ENCODE results near the gene RYR1. TPM values are rescaled to one million over a fixed set of nuclear protein-coding genes. Genes with fewer than 3 reads are reported as not detected.

The RYR1 gene
- total RNA-seq, 2 donors from 2014 or later = 0.84 to 3.3 TPM

GRCh38 chr19:38554676-38555141 lies 121.2 kb downstream of the RYR1 start:
- no peak overlapping the region for H3K27ac Mint-ChIP-seq
- no peaks in the 10 kb centered on the region for H3K27me3 Mint-ChIP-seq (ENCODE audit: insufficient read depth)
- no peak overlapping the region for H3K9ac ChIP-seq (ENCODE audit: extremely low read depth, low read length, poor library complexity, severe bottlenecking)
- no peak overlapping the region for H3K27ac ChIP-seq (ENCODE audit: low read depth, low read length)
- H3K36me3 ChIP-seq (ENCODE audit: control insufficient read depth, insufficient read depth, low read length) = no peaks in the 10 kb centered on the region
- no peak overlapping the region for H3K4me3 ChIP-seq (ENCODE audit: low read length)
- H3K27me3 ChIP-seq (ENCODE audit: control insufficient read depth, insufficient read depth, low read length, poor library complexity, severe bottlenecking) = no peaks in the 10 kb centered on the region
- TF ChIP-seq CTCF (conservative IDR thresholded peaks at IDR 0.05) = no peak
- no peaks in the 10 kb centered on the region for H3K4me1 Mint-ChIP-seq
- H3K36me3 Mint-ChIP-seq (ENCODE audit: low read depth) = no peaks in the 10 kb centered on the region
- 100% methylated on average over 3 of the region's 3 CpGs; no CpG with 5 or more reads in 1 of the 2 experiments for WGBS, 2 experiments (ENCODE audit: insufficient coverage in 1 of 2, insufficient read length in 1 of 2)
- no peaks in the 10 kb centered on the region for H3K9me3 ChIP-seq (ENCODE audit: control insufficient read depth, low read length)
- DNase-seq = no peak
- no peaks in the 10 kb centered on the region for H3K9me3 Mint-ChIP-seq
- no peak overlapping the region for H3K4me3 Mint-ChIP-seq
- no peaks in the 10 kb centered on the region for H3K4me1 ChIP-seq (ENCODE audit: control insufficient read depth, insufficient read depth, low read length)

GRCh38 chr19:38555200-38555599 lies 121.7 kb downstream of the RYR1 start:
- H3K4me1 Mint-ChIP-seq = no peaks in the 10 kb centered on the region
- H3K36me3 Mint-ChIP-seq (ENCODE audit: low read depth) = no peaks in the 10 kb centered on the region
- Histone ChIP-seq H3K27me3 (ENCODE audit: control insufficient read depth, insufficient read depth, low read length, poor library complexity, severe bottlenecking) (no peaks in the 10 kb centered on the region), H3K36me3 (ENCODE audit: control insufficient read depth, insufficient read depth, low read length) (no peaks in the 10 kb centered on the region), H3K27ac (ENCODE audit: low read depth, low read length) (no peak overlapping the region), H3K4me1 (ENCODE audit: control insufficient read depth, insufficient read depth, low read length) (no peaks in the 10 kb centered on the region), H3K9me3 (ENCODE audit: control insufficient read depth, low read length) (no peaks in the 10 kb centered on the region), H3K4me3 (ENCODE audit: low read length) (no peak overlapping the region), H3K9ac (ENCODE audit: extremely low read depth, low read length, poor library complexity, severe bottlenecking) (no peak overlapping the region)
- no peak overlapping the region for H3K4me3 Mint-ChIP-seq
- H3K9me3 Mint-ChIP-seq = no peaks in the 10 kb centered on the region
- H3K27me3 Mint-ChIP-seq (ENCODE audit: insufficient read depth) = no peaks in the 10 kb centered on the region
- no peak for TF ChIP-seq CTCF (conservative IDR thresholded peaks at IDR 0.05)
- no peak for DNase-seq
- H3K27ac Mint-ChIP-seq = no peak overlapping the region
- 90 to 95% methylated on average over 2 to 5 of the region's 8 CpGs for WGBS, 2 experiments (ENCODE audit: insufficient coverage in 1 of 2, insufficient read length in 1 of 2)

GRCh38 chr19:38556521-38557174 lies 123.2 kb downstream of the RYR1 start:
- Mint-ChIP-seq H3K36me3 (ENCODE audit: low read depth) (no peaks in the 10 kb centered on the region), H3K27ac (no peak overlapping the region), H3K9me3 (no peaks in the 10 kb centered on the region), H3K27me3 (ENCODE audit: insufficient read depth) (no peaks in the 10 kb centered on the region), H3K4me3 (no peak overlapping the region), H3K4me1 (no peaks in the 10 kb centered on the region)
- TF ChIP-seq CTCF (conservative IDR thresholded peaks at IDR 0.05) = peak; percentile 59
- H3K4me1 ChIP-seq (ENCODE audit: control insufficient read depth, insufficient read depth, low read length) = no peaks in the 10 kb centered on the region
- H3K27ac ChIP-seq (ENCODE audit: low read depth, low read length) = no peak overlapping the region
- H3K9me3 ChIP-seq (ENCODE audit: control insufficient read depth, low read length) = no peaks in the 10 kb centered on the region
- no peaks in the 10 kb centered on the region for H3K36me3 ChIP-seq (ENCODE audit: control insufficient read depth, insufficient read depth, low read length)
- H3K9ac ChIP-seq (ENCODE audit: extremely low read depth, low read length, poor library complexity, severe bottlenecking) = no peak overlapping the region
- H3K27me3 ChIP-seq (ENCODE audit: control insufficient read depth, insufficient read depth, low read length, poor library complexity, severe bottlenecking) = no peaks in the 10 kb centered on the region
- WGBS, 2 experiments (ENCODE audit: insufficient coverage in 1 of 2, insufficient read length in 1 of 2) = 85 to 92% methylated on average over 7 of the region's 7 CpGs
- no peak overlapping the region for H3K4me3 ChIP-seq (ENCODE audit: low read length)
- DNase-seq = no peak
